Stimulated activated CD4-positive, alpha-beta T cell treated with anti-CD3 and anti-CD28 coated beads, Interleukin-4, amount 100 ng/mL, for 4 hours (primary cell): ENCODE data around the gene FOLR1.
"Not testable (repeated sequence)": the region's sequence is repeated elsewhere in the genome, so short reads cannot be mapped to it uniquely, and the experiment has no call there.

Experiments used
- DNase-seq, 2 experiments: peaks; one replicate each; pipeline ENCODE4 v3.0.0-alpha.2; 2020

Gene FOLR1

GRCh38 chr11:72191961-72192381 lies at the start of gene FOLR1:
FOLR1 (plus strand) TSS chr11:72192140; CDS start chr11:72192174, 34 bp downstream.
- no peak for DNase-seq

DNA sequence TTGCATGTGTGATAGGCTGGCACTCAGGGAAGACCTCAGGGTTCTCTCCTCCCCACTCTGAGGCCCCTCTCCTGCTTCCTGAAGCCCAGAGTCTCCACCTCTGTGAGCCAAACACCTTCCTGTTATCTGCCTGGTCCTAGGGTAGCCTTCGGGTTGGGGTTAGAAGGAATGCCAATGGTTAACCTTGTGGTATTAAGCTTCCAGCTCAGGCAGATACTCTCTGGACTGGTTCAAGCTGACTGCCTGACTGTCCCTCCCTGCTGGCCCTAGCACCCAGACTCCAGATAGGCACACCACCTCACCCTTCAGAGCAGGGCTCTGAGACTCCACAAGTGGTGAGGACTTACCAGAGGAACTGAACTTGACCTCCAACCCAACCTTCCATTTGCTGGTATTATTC lies 49.4 kb upstream of the FOLR1 start:
- not testable (repeated sequence) for DNase-seq

GRCh38 chr11:72144807-72145565 lies 47.0 kb upstream of the FOLR1 start:
- no peak for DNase-seq

- DNase-seq, result no peak
These were observed 45.3 kb upstream of the FOLR1 start for GRCh38 chr11:72146625-72147024.

GRCh38 chr11:72150882-72151281 lies 41.1 kb upstream of the FOLR1 start:
- DNase-seq, result no peak

DNA sequence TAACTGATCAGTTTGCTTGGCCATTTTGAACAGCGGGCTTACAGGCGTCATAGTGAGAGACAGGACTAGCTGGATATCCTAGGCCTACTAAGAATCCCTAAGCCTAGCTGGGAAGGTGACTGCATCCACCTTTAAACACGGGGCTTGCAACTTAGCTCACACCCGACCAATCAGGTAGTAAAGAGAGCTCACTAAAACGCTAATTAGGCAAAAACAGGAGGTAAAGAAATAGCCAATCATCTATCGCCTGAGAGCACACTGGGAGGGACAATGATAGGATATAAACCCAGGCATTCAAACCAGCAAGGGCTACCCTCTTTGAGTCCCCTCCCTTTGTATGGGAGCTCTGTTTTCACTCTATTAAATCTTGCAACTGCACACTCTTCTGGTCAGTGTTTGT lies 38.1 kb upstream of the FOLR1 start:
- DNase-seq, result not testable (repeated sequence)

DNA sequence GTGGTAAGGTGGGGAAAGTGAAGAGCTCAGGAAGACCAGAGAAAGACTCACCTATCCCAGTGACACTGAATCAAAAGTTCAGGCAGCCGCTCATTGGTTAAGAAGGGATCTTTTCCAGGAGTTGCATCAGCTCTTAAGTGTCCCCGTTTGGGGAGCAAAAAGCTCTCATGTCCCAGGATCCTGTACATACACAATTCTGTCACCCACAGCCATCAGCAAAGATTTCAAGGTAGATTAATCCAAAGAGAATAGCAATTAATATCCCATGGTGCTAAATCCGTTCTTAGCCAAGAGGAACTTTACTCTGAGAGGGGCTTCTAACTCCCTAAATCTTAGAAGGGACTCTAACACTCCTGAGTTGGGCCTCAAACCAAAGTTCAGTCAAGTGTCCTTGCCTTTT lies 37.1 kb upstream of the FOLR1 start:
- no peak for DNase-seq

DNA sequence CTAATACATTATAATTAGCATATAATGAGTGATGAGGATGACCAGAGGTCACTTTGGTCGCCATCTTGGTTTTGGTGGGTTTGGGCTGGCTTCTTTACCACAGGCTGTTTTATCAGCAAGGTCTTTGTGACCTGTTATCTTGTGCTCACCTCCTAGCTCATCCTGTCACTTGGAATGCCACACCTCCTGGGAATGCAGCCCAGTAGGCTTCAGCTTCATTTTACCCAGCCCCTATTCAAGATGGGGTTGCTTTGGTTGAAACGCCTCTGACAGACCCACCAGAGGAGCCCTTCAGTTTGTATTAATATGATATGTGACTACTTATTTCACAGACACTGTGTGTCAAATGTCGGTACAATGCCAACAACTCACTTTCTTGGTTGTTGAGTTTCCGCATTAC lies 36.2 kb upstream of the FOLR1 start:
- DNase-seq, result no peak

GRCh38 chr11:72157131-72157530 lies 34.8 kb upstream of the FOLR1 start:
- DNase-seq, result no peak

GRCh38 chr11:72160319-72160718 lies 31.6 kb upstream of the FOLR1 start:
- DNase-seq, result no peak

- DNase-seq, result no peak
These were observed 28.9 kb upstream of the FOLR1 start for GRCh38 chr11:72162891-72163492.

DNA sequence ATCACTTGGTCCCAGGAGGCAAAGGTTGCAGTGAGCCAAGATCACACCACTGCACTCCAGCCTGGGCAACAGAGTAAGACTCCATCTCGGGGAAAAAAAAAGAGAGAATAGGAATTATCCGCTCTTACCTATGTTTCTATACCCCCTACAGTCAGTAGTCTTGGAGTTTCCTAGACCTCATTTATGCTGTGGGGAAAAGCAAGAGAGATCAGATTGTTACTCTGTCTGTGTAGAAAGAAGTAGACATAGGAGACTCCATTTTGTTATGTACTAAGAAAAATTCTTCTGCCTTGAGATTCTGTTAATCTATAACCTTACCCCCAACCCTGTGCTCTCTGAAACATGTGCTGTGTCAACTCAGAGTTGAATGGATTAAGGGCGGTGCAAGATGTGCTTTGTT lies 27.8 kb upstream of the FOLR1 start:
- DNase-seq, result not testable (repeated sequence)

DNA sequence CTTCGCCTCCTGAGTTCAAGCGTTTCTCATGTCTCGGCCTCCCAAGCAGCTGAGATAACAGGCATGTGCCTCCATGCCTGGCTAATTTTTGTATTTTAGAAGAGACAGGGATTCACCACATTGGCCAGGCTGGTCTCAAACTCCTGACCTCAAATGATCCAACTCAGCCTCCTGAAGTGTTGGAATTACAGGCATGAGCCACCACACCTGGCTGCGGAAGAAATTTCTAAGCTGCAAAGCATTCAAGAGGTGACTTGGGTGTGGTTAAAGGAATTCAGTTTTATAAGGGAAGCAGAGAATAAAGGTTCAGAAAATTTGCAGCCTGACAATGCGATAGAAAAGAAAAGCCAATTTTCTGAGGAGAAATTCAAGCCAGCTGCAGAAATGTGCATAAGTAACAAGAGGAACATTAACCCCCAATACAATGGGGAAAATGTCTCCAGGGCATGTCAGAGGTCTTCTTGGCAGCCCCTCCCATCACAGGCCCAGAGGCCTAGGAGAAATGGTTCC lies 22.8 kb upstream of the FOLR1 start:
- DNase-seq, result not testable (repeated sequence)

- DNase-seq, result not testable (repeated sequence)
These were observed 22.2 kb upstream of the FOLR1 start for GRCh38 chr11:72169754-72170153.

- not testable (repeated sequence) for DNase-seq
These were observed 19.9 kb upstream of the FOLR1 start for GRCh38 chr11:72172043-72172442.

- DNase-seq, result no peak
These were observed 18.6 kb upstream of the FOLR1 start for GRCh38 chr11:72173291-72173690.

DNA sequence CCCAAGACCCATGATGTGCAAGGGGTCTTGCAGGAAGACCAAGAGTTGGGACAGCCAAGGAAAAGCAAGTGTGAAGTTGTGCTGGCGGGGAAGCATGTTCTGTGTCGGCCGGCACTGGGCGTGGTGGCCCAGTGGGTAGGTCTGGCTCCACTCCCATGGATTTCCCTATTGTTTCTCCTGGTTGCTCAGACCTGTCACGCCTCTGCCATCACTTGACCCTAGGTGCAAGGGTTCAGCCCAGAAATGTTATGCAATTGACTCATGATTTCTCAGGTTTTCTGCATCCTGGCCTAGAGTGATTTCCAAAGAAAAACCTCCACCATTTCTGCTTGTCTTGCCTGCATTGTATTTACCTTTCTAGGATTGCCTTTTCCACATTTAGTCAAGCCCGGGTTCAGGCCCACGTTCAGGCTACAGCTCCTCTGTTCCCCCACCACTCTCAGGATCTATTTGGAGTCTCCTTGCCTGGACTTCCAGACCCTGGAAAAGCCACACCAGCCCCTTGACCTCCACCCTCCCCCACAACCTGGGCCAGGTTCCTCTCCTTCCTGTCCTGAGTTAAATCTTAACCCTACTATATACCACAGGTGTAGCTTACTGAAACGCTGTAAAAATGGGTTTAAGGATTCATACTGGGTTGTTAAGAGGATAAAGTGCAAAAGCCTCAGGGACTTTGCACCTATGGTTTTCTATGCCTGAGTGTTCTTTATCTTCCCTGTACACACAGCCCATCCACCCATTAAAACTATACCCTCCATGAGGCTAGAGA lies 17.5 kb upstream of the FOLR1 start:
- DNase-seq, result no peak

- DNase-seq, result no peak
These were observed 14.3 kb upstream of the FOLR1 start for GRCh38 chr11:72177656-72178055.

GRCh38 chr11:72179049-72179803 lies 12.7 kb upstream of the FOLR1 start:
- no peak for DNase-seq

GRCh38 chr11:72179804-72180396 lies 12.0 kb upstream of the FOLR1 start:
- DNase-seq, result no peak

- DNase-seq, result not testable (repeated sequence)
These were observed 10.9 kb upstream of the FOLR1 start for GRCh38 chr11:72180892-72181552.

DNA sequence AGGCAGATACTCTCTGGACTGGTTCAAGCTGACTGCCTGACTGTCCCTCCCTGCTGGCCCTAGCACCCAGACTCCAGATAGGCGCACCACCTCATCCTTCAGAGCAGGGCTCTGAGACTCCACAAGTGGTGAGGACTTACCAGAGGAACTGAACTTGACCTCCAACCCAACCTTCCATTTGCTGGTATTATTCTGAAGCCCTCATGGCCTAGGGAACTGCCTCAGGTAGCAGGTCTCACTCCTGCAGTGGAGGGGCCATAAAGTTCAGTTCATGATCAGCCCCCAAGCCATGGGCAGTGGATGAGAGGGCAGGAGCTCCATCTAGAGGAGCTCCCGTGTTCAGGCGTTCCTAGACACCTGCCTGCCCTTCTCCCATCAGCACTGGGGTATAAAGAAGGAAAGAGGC lies 10.4 kb upstream of the FOLR1 start:
- not testable (repeated sequence) for DNase-seq
